ENCODE results near the gene BCL11B. TPM values are rescaled to one million over a fixed set of nuclear protein-coding genes. Genes with fewer than 3 reads are reported as not detected.

Gene BCL11B
- polyA plus RNA-seq (2013, experiment 1 of 2): 0.37 TPM
- 0.35 TPM for polyA plus RNA-seq (2013, experiment 2 of 2)

GRCh38 chr14:99271951-99272631 is at the start of gene BCL11B:
BCL11B (minus strand) TSS chr14:99272197; CDS start chr14:99271218, 979 bp downstream.
- Histone ChIP-seq H3K27ac (ENCODE audit: low read depth, low read length, severe bottlenecking) (no peak within 1 kb of the TSS), H3K9me3 (ENCODE audit: control insufficient read depth, low read length) (no peaks in the 10 kb centered on the region)
- 1% methylated on average over 35 to 39 of the region's 50 CpGs for WGBS, 2 experiments (ENCODE audit: insufficient coverage in 2 of 2)

DNA sequence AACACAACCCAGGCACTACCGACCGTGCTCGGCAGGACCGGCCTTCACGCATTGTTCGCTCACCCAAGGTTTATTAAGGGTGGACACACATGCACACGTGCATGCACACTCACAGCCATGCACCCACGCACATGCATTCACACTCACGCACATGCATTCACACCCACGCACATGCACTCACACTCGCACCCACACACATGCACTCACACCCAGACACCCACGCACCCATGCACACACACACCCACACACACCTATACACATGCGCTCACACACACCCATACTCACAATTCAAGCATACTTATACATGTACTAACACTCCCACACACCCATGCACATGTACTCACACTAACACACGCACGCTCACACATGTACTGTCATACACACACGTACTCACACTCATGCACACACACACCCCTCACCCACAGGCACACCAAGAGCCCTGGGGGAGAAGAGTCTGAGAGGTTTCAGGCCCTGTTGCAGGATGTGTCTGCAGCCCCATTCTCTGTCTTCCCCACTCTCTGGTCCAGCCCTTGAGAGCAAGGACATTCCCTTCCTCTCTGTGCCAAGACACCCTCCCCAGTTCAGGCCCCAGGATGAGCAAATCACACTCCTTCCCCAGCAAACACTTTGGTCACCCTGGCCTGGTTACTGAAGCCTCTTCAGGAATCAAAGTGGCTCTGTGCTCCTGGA is 49.4 kb upstream of the BCL11B start:
- Histone ChIP-seq H3K36me3 (ENCODE audit: control insufficient read depth, insufficient read depth, low read length) (no peaks in the 10 kb centered on the region), H3K4me1 (ENCODE audit: control insufficient read depth, insufficient read depth, low read length, poor library complexity, severe bottlenecking) (no peaks in the 10 kb centered on the region), H3K27ac (ENCODE audit: low read depth, low read length, severe bottlenecking) (no peak overlapping the region), H3K9me3 (ENCODE audit: control insufficient read depth, low read length) (no peaks in the 10 kb centered on the region), H3K4me3 (ENCODE audit: extremely low read depth, insufficient read depth, low read length, poor library complexity, severe bottlenecking) (no peak overlapping the region)
- 91 to 92% methylated on average over 13 to 16 of the region's 16 CpGs for WGBS, 2 experiments (ENCODE audit: insufficient coverage in 2 of 2)

More at GRCh38 chr14:99271951-99272631, at the start of gene BCL11B:
- no peaks in the 10 kb centered on the region for H3K36me3 ChIP-seq (ENCODE audit: control insufficient read depth, insufficient read depth, low read length)
- H3K4me1 ChIP-seq (ENCODE audit: control insufficient read depth, insufficient read depth, low read length, poor library complexity, severe bottlenecking): peaks cover 15% of the 10 kb centered on the region
- H3K4me3 ChIP-seq (ENCODE audit: extremely low read depth, insufficient read depth, low read length, poor library complexity, severe bottlenecking): peak within 1 kb of the TSS; percentile 50

GRCh38 chr14:99320621-99321235 is 48.7 kb upstream of the BCL11B start:
- 92 to 93% methylated on average over 18 to 19 of the region's 27 CpGs for WGBS, 2 experiments (ENCODE audit: insufficient coverage in 2 of 2)
- no peak overlapping the region for H3K4me3 ChIP-seq (ENCODE audit: extremely low read depth, insufficient read depth, low read length, poor library complexity, severe bottlenecking)
- no peaks in the 10 kb centered on the region for H3K9me3 ChIP-seq (ENCODE audit: control insufficient read depth, low read length)
- no peaks in the 10 kb centered on the region for H3K4me1 ChIP-seq (ENCODE audit: control insufficient read depth, insufficient read depth, low read length, poor library complexity, severe bottlenecking)
- H3K36me3 ChIP-seq (ENCODE audit: control insufficient read depth, insufficient read depth, low read length): no peaks in the 10 kb centered on the region
- no peak overlapping the region for H3K27ac ChIP-seq (ENCODE audit: low read depth, low read length, severe bottlenecking)

- H3K4me3 ChIP-seq (ENCODE audit: extremely low read depth, insufficient read depth, low read length, poor library complexity, severe bottlenecking): no peak overlapping the region
- H3K4me1 ChIP-seq (ENCODE audit: control insufficient read depth, insufficient read depth, low read length, poor library complexity, severe bottlenecking): no peaks in the 10 kb centered on the region
- no peaks in the 10 kb centered on the region for H3K36me3 ChIP-seq (ENCODE audit: control insufficient read depth, insufficient read depth, low read length)
- H3K27ac ChIP-seq (ENCODE audit: low read depth, low read length, severe bottlenecking): no peak overlapping the region
- WGBS, 2 experiments (ENCODE audit: insufficient coverage in 2 of 2): 53 to 63% methylated on average over 10 to 21 of the region's 23 CpGs
- H3K9me3 ChIP-seq (ENCODE audit: control insufficient read depth, low read length): no peaks in the 10 kb centered on the region
These were observed 48.1 kb upstream of the BCL11B start for GRCh38 chr14:99320105-99320572.

DNA sequence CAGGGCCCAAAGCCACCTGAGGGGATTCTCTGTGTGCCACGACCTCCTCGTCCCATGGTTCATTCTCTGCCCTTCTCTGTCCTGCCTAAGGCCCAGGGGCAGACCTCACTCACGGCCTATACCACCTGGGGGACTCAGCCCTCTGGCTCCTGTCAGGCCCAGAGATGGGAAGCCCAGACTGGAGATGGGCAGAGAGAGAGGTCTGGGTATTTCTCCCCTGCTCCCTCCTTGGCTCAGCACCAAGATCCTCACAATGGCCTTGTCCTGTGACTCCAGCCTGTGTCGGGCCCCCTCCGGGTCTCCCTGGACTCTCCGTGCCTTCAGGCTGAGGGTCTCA is 46.9 kb upstream of the BCL11B start:
- WGBS, 2 experiments (ENCODE audit: insufficient coverage in 2 of 2): 82 to 95% methylated on average over 5 to 6 of the region's 6 CpGs
- no peak overlapping the region for H3K4me3 ChIP-seq (ENCODE audit: extremely low read depth, insufficient read depth, low read length, poor library complexity, severe bottlenecking)
- H3K4me1 ChIP-seq (ENCODE audit: control insufficient read depth, insufficient read depth, low read length, poor library complexity, severe bottlenecking): no peaks in the 10 kb centered on the region
- no peaks in the 10 kb centered on the region for H3K9me3 ChIP-seq (ENCODE audit: control insufficient read depth, low read length)
- no peak overlapping the region for H3K27ac ChIP-seq (ENCODE audit: low read depth, low read length, severe bottlenecking)
- no peaks in the 10 kb centered on the region for H3K36me3 ChIP-seq (ENCODE audit: control insufficient read depth, insufficient read depth, low read length)

DNA sequence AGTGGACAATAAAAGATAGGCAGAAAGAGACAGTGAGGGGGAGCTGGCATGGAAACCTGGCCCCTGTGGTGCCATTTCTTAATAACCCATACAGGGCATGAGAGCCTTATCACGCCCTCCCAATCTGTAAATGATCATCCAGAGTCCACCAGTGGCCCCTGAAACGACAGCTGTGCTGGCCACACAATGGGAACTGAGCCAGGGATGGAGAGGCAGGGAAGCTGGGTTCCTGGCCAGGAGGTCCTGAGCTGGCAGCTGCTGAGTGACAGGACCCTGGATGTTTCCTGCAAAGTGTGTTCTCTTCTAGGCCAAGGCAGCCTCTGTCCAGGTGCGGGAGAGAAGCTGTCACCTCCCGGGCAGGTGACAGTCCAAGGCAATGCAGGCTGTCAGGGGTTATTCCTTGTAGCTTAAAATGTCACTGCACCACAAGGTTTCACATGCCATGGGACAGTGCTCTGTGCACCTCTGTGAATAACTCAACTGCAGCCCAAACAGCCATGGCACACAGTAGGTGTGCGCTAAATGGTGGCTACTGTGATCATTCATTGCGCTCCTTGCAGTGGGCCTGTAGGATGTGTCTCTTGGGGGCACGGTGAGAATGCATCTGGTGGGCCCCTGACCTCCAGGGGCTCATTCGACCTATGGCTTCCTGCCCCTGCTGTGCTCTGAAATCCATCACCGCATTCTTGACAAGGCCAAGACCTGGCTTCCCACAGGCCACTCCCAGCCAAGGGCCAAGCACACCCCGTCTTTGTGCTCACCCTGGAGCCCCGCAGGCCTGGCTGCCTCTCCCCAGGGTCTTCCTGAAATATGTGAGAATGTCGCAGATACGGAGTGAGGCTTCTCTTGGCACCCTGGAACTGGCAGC is 46.3 kb upstream of the BCL11B start:
- Histone ChIP-seq H3K36me3 (ENCODE audit: control insufficient read depth, insufficient read depth, low read length) (no peaks in the 10 kb centered on the region), H3K27ac (ENCODE audit: low read depth, low read length, severe bottlenecking) (no peak overlapping the region), H3K4me1 (ENCODE audit: control insufficient read depth, insufficient read depth, low read length, poor library complexity, severe bottlenecking) (no peaks in the 10 kb centered on the region), H3K9me3 (ENCODE audit: control insufficient read depth, low read length) (no peaks in the 10 kb centered on the region), H3K4me3 (ENCODE audit: extremely low read depth, insufficient read depth, low read length, poor library complexity, severe bottlenecking) (no peak overlapping the region)
- WGBS, 2 experiments (ENCODE audit: insufficient coverage in 2 of 2): 62 to 71% methylated on average over 13 of the region's 13 CpGs

GRCh38 chr14:99317231-99318090 is 45.5 kb upstream of the BCL11B start:
- H3K4me1 ChIP-seq (ENCODE audit: control insufficient read depth, insufficient read depth, low read length, poor library complexity, severe bottlenecking): no peaks in the 10 kb centered on the region
- WGBS, 2 experiments (ENCODE audit: insufficient coverage in 2 of 2): 92 to 94% methylated on average over 6 to 7 of the region's 9 CpGs
- no peaks in the 10 kb centered on the region for H3K9me3 ChIP-seq (ENCODE audit: control insufficient read depth, low read length)
- no peak overlapping the region for H3K4me3 ChIP-seq (ENCODE audit: extremely low read depth, insufficient read depth, low read length, poor library complexity, severe bottlenecking)
- H3K36me3 ChIP-seq (ENCODE audit: control insufficient read depth, insufficient read depth, low read length): no peaks in the 10 kb centered on the region
- H3K27ac ChIP-seq (ENCODE audit: low read depth, low read length, severe bottlenecking): no peak overlapping the region

DNA sequence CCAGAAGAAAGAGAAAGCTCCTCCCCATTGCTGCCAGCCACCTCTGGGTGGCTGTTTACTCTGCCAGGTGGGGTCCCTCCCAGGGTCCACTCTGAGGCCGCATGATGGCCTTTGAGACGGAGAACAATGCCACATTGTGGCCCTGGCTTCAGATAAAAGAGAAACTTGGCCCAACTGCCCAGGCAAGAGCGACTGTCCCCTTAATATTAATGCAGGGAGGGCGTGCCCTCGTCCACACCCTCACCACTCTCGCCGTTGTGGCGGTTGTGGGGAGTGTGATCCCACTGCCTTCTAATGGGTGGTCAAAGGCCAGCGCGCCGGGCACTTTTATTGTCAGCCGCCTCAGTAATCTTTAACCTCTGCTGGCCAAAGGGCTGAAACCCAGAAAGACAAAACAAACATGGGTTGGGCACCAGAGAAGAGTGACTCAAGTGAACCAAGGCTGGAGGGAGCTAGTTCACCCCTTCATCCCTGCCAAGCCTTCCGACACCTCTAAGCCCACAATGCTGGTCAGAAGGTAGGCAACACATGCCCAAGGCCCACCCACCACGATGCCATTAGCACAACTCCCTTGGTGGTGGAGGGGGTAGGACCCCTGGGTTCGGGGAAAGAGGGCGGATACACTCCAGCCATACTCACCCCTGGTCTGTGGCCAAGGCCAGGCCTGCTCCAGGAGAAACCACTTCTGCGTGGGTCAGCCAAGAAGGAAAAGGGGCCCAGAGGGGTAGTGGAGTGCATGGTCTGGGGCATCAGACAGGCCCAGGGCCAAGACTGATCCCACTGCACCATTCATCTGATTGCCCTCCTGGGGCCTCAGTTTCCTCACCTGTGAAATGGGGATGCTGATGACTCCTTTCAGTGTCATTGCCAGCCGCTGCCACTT is 44.5 kb upstream of the BCL11B start:
- H3K4me3 ChIP-seq (ENCODE audit: extremely low read depth, insufficient read depth, low read length, poor library complexity, severe bottlenecking): no peak overlapping the region
- no peaks in the 10 kb centered on the region for H3K9me3 ChIP-seq (ENCODE audit: control insufficient read depth, low read length)
- H3K36me3 ChIP-seq (ENCODE audit: control insufficient read depth, insufficient read depth, low read length): no peaks in the 10 kb centered on the region
- H3K4me1 ChIP-seq (ENCODE audit: control insufficient read depth, insufficient read depth, low read length, poor library complexity, severe bottlenecking): no peaks in the 10 kb centered on the region
- 84 to 98% methylated on average over 11 to 13 of the region's 18 CpGs for WGBS, 2 experiments (ENCODE audit: insufficient coverage in 2 of 2)
- no peak overlapping the region for H3K27ac ChIP-seq (ENCODE audit: low read depth, low read length, severe bottlenecking)

GRCh38 chr14:99315197-99315596 is 43.2 kb upstream of the BCL11B start:
- Histone ChIP-seq H3K4me1 (ENCODE audit: control insufficient read depth, insufficient read depth, low read length, poor library complexity, severe bottlenecking) (no peaks in the 10 kb centered on the region), H3K27ac (ENCODE audit: low read depth, low read length, severe bottlenecking) (no peak overlapping the region), H3K9me3 (ENCODE audit: control insufficient read depth, low read length) (no peaks in the 10 kb centered on the region), H3K36me3 (ENCODE audit: control insufficient read depth, insufficient read depth, low read length) (no peaks in the 10 kb centered on the region), H3K4me3 (ENCODE audit: extremely low read depth, insufficient read depth, low read length, poor library complexity, severe bottlenecking) (no peak overlapping the region)
- WGBS, 2 experiments (ENCODE audit: insufficient coverage in 2 of 2): no CpG with 5 or more reads among the region's 8 CpGs
